HTERT RPE-1 (cell line): ENCODE results near the gene GLYATL3.
"Not testable (repeated sequence)": the region's sequence is repeated elsewhere in the genome, so short reads cannot be mapped to it uniquely, and the experiment has no call there.

Experiments used
- in situ Hi-C: fragments of 300-500 bp; cut with MboI; formaldehyde crosslinking; loops from 4 replicates; pipeline ENCODE4 v1.14.3; 2020; ENCODE audit warnings: low sequenced_read_pairs

Gene GLYATL3

DNA sequence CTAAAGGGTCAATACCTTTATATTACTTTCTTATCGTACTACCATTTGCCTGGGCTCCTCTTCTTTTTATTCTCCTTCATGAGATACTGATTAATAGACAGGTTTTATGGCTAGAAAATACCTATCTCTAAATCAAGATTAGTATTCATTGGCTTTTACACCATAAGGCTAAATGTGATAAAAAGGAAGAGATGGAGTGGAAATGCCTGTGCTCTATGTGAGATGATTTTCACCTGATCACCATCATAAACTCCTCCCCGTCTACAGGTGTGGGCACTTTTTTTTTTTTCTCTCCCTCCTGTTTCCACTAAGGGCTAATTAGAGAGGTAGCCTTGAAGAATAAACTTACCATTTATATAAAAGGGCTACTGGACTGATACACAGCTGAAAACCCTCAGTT lies at the start of gene GLYATL3:
GLYATL3 (plus strand) TSS at position 301 of the 400 bp plus-strand sequence. CDS start 12,068 bp downstream, outside the sequence.
- in situ Hi-C loops = no loop called here

GRCh38 chr6:49453221-49453620 lies 46.5 kb upstream of the GLYATL3 start:
- in situ Hi-C loops = no loop called here

GRCh38 chr6:49454787-49455709 lies 44.7 kb upstream of the GLYATL3 start:
- in situ Hi-C loops = no loop called here

DNA sequence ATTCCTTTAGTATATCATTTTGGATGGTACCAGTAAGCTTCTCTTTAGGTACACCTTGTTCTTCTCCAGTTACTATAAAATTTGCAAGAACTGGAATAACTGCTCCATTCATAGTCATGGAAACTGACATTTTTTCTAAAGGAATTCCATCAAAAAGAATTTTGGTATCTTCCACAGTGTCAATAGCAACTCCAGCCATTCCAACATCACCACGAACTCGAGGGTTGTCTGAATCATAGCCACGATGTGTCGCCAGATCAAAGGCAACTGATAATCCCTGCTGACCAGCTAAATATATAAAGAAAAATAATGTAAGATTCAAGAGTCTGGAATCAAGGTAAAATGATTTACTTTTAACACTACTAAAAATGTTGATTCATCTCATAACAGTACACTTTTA lies 42.0 kb upstream of the GLYATL3 start:
- in situ Hi-C loops = no loop called here

DNA sequence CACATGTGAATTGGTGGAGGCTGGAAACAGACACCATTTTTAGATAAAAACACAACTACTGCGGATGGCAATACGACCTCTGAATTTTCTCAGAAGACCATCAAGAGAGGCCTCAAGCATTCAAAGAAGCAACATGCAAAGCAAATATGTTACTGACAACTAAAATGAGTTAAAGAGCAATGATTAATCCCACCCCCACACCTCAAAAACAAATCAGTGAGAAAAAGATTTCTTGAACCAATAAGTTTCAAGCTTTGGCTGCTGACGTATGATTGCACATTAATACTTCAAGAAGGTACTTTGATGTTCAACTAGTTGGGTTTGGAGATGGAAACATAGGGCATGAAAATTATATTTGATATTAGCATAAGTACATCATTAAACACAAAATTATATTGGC lies 37.7 kb upstream of the GLYATL3 start:
- in situ Hi-C loops = no loop called here

DNA sequence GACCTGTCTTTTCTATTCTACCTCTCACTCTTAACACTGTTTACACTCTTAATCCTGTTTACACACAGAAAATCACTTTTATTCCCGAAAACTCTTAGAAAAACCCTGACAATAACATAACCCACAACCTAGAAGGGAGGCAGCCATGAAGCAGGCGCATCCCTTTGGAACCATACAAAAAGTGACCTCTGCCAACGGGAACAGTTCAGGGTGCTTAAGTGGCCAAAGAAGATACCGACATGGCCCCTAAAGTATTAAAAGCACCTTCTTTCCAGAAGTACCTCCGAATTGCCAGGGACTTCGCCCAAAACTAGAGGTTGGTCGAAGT lies 37.2 kb upstream of the GLYATL3 start:
- in situ Hi-C loops = no loop called here

DNA sequence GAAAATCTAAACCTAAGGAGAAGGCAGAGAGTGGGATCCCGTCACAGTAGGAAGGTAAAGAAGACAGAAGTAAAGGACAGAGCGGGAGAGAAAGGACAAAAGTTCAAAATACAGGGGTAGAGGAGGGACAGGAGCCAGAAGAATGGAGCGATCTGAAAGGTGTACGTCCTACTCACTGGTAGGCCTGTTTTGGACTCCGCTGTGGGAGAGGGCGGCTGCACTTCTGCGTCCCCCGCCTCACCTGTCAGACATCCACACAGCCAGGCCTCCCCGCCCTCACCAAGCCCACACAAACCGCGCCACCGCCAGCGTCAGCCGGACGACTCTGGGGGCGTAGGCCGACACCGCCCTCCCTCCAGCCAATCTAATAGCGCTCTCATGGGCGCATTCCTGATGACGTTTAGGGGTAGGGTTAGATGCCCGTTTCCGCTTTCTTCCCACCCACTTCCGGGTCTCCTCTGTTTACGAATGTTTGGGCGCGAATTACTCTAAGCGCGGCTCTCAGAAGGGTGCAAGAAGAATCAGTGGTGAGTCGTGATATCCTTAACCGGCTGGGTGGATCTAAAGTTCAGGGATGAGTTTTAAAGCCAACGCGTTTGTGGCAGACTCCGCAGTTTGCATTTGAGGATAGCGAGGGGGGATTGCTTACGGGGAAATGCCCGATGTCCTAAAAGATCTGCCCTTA lies 36.7 kb upstream of the GLYATL3 start, which contains the start of the genes CENPQ and MMUT:
CENPQ (plus strand) TSS at position 444 of the 685 bp plus-strand sequence. CDS start 6,807 bp downstream, outside the sequence.
MMUT (minus strand) TSS at position 327 of the 685 bp plus-strand sequence. CDS start 3,787 bp downstream, outside the sequence.
- in situ Hi-C loops = no loop called here

DNA sequence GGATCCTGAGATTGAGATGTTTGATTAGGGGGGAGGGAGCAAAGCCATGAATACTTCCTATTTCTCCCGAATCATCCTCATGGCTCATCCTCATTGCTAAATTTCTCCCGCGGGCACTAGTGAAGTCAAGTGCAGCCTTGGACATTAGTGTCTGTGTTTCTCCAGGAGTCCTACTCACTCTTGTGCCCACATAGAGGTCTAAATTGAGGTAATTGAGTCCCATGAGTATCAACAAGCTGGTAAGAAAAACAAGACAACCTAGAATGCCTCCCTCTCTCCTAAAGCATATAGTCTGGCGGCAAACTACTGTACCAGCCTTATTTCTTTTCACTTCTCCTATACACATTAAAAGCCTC lies 36.1 kb upstream of the GLYATL3 start:
- in situ Hi-C loops = no loop called here

DNA sequence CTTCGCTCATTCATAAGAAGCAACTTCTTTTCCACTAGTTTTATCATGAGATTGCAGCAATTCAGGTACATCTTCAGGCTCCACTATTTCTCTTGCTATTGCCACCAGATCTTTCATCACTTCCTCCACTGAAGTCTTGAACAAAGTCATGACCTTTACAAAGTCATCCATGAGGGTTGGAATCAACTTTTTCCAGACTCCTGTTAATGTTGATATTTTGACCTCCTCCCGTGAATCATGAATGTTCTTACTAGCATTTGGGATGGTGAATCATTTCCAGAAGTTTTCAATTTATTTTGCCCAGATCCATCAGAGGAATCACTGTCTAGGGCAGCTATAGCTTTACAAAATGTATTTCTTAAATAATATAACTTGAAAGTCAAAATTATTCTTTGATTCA lies 35.0 kb upstream of the GLYATL3 start:
- in situ Hi-C loops = no loop called here

- in situ Hi-C loops = no loop called here
These were observed 31.7 kb upstream of the GLYATL3 start for GRCh38 chr6:49468042-49468441.

DNA sequence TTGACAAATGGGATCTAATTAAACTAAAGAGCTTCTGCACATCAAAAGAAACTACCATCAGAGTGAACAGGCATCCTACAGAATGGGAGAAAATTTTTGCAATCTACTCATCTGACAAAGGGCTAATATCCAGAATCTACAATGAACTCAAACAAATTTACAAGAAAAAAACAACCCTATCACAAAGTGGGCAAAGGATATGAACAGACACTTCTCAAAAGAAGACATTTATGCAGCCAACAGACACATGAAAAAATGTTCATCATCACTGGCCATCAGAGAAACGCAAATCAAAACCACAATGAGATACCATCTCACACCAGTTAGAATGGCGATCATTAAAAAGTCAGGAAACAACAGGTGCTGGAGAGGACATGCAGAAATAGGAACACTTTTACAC lies 23.2 kb upstream of the GLYATL3 start:
- in situ Hi-C loops = not testable (repeated sequence)

GRCh38 chr6:49479308-49479970 lies 20.3 kb upstream of the GLYATL3 start:
- in situ Hi-C loops = no loop called here

GRCh38 chr6:49481846-49482245 lies 17.9 kb upstream of the GLYATL3 start:
- in situ Hi-C loops = not testable (repeated sequence)

DNA sequence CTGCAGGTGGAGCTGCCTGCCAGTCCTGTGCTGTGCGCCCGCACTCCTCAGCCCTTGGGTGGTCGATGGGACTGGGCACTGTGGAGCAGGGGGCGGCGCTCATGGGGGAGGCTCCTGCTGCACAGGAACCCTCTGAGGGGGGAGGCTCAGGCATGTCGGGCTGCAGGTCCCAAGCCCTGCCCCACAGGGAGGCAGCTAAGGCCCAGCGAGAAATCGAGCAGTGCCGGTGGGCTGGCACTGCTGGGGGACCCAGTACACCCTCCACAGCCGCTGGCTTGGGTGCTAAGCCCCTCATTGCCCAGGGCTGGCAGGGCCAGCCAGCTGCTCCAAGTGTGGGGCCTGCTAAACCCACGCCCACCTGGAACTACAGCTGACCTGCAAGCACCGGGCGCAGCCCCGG lies 16.3 kb upstream of the GLYATL3 start:
- in situ Hi-C loops = not testable (repeated sequence)

DNA sequence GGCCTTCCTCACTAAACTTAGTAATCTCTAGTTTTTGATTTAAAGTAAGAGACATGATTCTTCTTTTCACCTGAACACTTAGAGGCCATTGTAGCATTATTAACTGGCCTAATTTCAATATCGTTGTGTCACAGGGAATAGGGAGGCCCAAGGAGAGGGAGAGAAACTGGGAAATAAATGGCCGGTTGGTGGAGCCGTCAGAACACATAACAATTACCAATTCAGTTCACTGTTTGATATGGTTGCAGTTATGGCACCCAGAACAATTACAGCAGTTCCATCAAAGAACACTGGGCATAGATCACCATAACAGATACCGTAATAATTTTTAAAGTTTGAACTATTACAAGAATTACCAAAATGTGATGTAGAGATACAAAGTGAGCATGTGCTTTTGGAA lies 9.1 kb upstream of the GLYATL3 start:
- in situ Hi-C loops = no loop called here

GRCh38 chr6:49497304-49497703 lies 2.4 kb upstream of the GLYATL3 start:
- in situ Hi-C loops = no loop called here

GRCh38 chr6:49499126-49499525 lies 597 bp upstream of the GLYATL3 start:
- in situ Hi-C loops = no loop called here

- in situ Hi-C loops = no loop called here
These were observed 4.9 kb downstream of the GLYATL3 start for GRCh38 chr6:49504666-49505065.

- in situ Hi-C loops = no loop called here
These were observed 6.9 kb downstream of the GLYATL3 start for GRCh38 chr6:49506569-49507111.

DNA sequence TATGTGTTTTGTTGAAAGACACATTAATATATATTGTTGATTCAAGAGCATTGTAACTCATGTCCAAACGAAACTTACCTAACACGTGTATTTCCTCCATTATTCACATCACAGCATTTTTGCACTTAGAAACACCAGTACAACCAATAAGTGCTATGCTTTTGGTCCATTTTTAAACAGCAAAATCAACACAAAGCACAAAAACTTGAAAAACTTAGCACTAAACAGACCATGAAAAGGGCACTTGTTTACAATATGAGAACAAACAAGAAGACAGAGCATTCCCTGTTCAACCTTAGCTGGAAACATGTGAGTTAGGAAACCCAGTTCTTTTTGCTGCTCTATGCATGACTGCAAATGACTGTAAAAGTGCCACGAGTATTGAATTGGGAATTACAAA lies 9.6 kb downstream of the GLYATL3 start:
- in situ Hi-C loops = no loop called here
